K562 (cell line): ENCODE results near the gene NUDT22. TPM values are rescaled to one million over a fixed set of nuclear protein-coding genes. Genes with fewer than 3 reads are reported as not detected.

Source experiments
- BCOR ChIP-seq: fragments of 450-650 bp; IDR thresholded peaks from 2 replicates; pipeline ENCODE4 v1.6.1; 2016
- BRCA1 ChIP-seq, 2 experiments: fragments of 450-650 bp in 1 of 2; sonication (generic) in 1 of 2; formaldehyde crosslinking in 1 of 2; IDR thresholded peaks; 2 replicates each; pipeline versions ENCODE4 v1.5.0 to v1.6.1; 2017 to 2020; ENCODE audit warnings: mild to moderate bottlenecking in 1 of 2, missing genetic modification reagents in 1 of 2
- DACH1 ChIP-seq: fragments of 450-650 bp; IDR thresholded peaks from 2 replicates; pipeline ENCODE4 v1.6.1; 2018; ENCODE audit not compliant: partially characterized antibody
- E2F4 ChIP-seq: sonication (generic); formaldehyde crosslinking; IDR thresholded peaks from 2 replicates; pipeline ENCODE4 v1.8.0; 2022; ENCODE audit warnings: mild to moderate bottlenecking, low read depth, missing genetic modification reagents
- GTF2E2 ChIP-seq: fragments of 200-800 bp; sonication (Bioruptor generic); IDR thresholded peaks from 2 replicates; pipeline ENCODE4 v1.6.1; 2016; ENCODE audit warnings: missing genetic modification characterization, missing compliant biosample characterization
- MAZ ChIP-seq, 2 experiments: fragments of 450-650 bp in 1 of 2; sonication (generic) in 1 of 2; formaldehyde crosslinking; IDR thresholded peaks in 1 of 2; conservative IDR thresholded peaks in 1 of 2; 2 replicates each; pipeline versions ENCODE4 v1.4.0 to v1.5.0; 2020; ENCODE audit warnings: mild to moderate bottlenecking in 1 of 2, missing genetic modification reagents in 1 of 2
- MED1 ChIP-seq: sonication (generic); formaldehyde crosslinking; IDR thresholded peaks from 2 replicates; pipeline ENCODE4 v1.8.1; 2023; ENCODE audit warnings: missing genetic modification reagents, borderline replicate concordance
- PURB ChIP-seq: sonication (generic); formaldehyde crosslinking; IDR thresholded peaks from 2 replicates; pipeline ENCODE4 v1.9.0; 2021; ENCODE audit warnings: low read depth, mild to moderate bottlenecking, missing genetic modification reagents
- REST ChIP-seq, 2 experiments: fragments of 450-650 bp; formaldehyde crosslinking in 1 of 2; IDR thresholded peaks; 2 replicates each; pipeline versions ENCODE4 v1.4.0 to v1.6.1; 2014 to 2020; ENCODE audit warnings: mild to moderate bottlenecking in 2 of 2, borderline replicate concordance in 1 of 2, low read depth in 1 of 2
- ZHX1 ChIP-seq: fragments of 150-350 bp; conservative IDR thresholded peaks from 2 replicates; pipeline ENCODE4 v1.6.1; 2014; ENCODE audit warnings: low read length
- ZNF263 ChIP-seq: sonication (generic); formaldehyde crosslinking; IDR thresholded peaks from 2 replicates; pipeline ENCODE4 v1.8.0; 2022; ENCODE audit warnings: mild to moderate bottlenecking, missing genetic modification reagents, borderline replicate concordance
- ZNF431 ChIP-seq: sonication (generic); formaldehyde crosslinking; IDR thresholded peaks from 2 replicates; pipeline ENCODE4 v1.8.0; 2022; ENCODE audit warnings: mild to moderate bottlenecking, missing genetic modification reagents
- polyA plus RNA-seq, 8 experiments: library from polyadenylated mRNA; depleted of rRNA in 4 of 8; stranded (reverse) in 5 of 8; unstranded in 3 of 8; fragments of >200 nt; fragmentation: Nextera tagmentation in 2 of 8; fragmentation: Illumina TruSeq in 1 of 8; extraction: Ambion mirVana in 2 of 8; extraction: Trizol in 1 of 8; gene quantifications; 2 replicates each; pipeline versions ENCODE4 v1.2.1 to v1.2.3, GENCODE V29; 2011 to 2014; ENCODE audit warnings: inconsistent platforms in 1 of 8, missing spikeins in 1 of 8
- total RNA-seq, 7 experiments: library from RNA; depleted of rRNA in 6 of 7; stranded (reverse); fragments of >200 nt in 6 of 7; fragmentation: Illumina TruSeq in 2 of 7; extraction: Trizol in 2 of 7; gene quantifications; 2 replicates each; pipeline versions ENCODE4 v1.2.1 to v1.2.3, GENCODE V29; 2011 to 2021; ENCODE audit warnings: low replicate concordance in 1 of 7

NUDT22 gene
- total and polyA plus RNA-seq, 9 of the 15 experiments (the other 6 are each of a cell fraction or from before 2014, with no cell fraction given): 6.3 to 92.6 (median 37.4) TPM

GRCh38 chr11:64178203-64178602 is 47.9 kb upstream of the NUDT22 start (continued):
- no peak for TF ChIP-seq REST (IDR thresholded peaks at IDR 0.05; ENCODE audit: borderline replicate concordance)
- TF ChIP-seq REST (CRISPR knock-in tag; IDR thresholded peaks at IDR 0.05; ENCODE audit: low read depth): no peak
- TF ChIP-seq ZNF431 (CRISPR knock-in tag): no peak
- no peak for TF ChIP-seq E2F4 (CRISPR knock-in tag)
- no peak for TF ChIP-seq BCOR
- no peak for TF ChIP-seq GTF2E2 (tag)
- TF ChIP-seq MAZ (CRISPR knock-in tag; conservative IDR thresholded peaks at IDR 0.05 in 1 of 2, IDR thresholded peaks at IDR 0.05 in 1 of 2): no peak
- TF ChIP-seq BRCA1 (IDR thresholded peaks at IDR 0.05): no peak
- TF ChIP-seq BRCA1 (CRISPR knock-in tag; IDR thresholded peaks at IDR 0.05): no peak
- no peak for TF ChIP-seq ZHX1
- TF ChIP-seq MED1 (CRISPR knock-in tag): no peak
- TF ChIP-seq DACH1: no peak
- TF ChIP-seq PURB (CRISPR knock-in tag): no peak
- TF ChIP-seq ZNF263 (CRISPR knock-in tag): no peak
